Measurements from ENCODE around the gene NPTN.

GRCh38 chr15:73558529-73558928, 74.7 kb downstream of the NPTN start:
- no peak for TF ChIP-seq POLR2A (IDR thresholded peaks at IDR 0.05; ENCODE audit: low read depth, low read length)
- no peak for TF ChIP-seq TAF1 (IDR thresholded peaks at IDR 0.05; ENCODE audit: low read depth, low read length)

Measured in GM12891 (cell line).